HFF-Myc (cell line): Measurements from ENCODE around the gene ITSN1.

Experiments
- DNase-seq: peaks from one replicate; pipeline ENCODE4 v3.0.0-alpha.2; 2011; ENCODE audit warnings: low read depth; ENCODE audit errors: extremely low read depth
- H3K4me3 ChIP-seq: replicated peaks from 2 replicates; pipeline ENCODE4 v1.5.1; 2011; ENCODE audit warnings: low read depth, mild to moderate bottlenecking, control low read depth, low read length
- TF ChIP-seq, protein P1 (sequence below): IDR thresholded peaks from 2 replicates; pipeline ENCODE4 v1.5.1; 2012; ENCODE audit warnings: mild to moderate bottlenecking, low read depth, low read length, control low read depth; ENCODE audit errors: missing control alignments

Gene ITSN1

DNA sequence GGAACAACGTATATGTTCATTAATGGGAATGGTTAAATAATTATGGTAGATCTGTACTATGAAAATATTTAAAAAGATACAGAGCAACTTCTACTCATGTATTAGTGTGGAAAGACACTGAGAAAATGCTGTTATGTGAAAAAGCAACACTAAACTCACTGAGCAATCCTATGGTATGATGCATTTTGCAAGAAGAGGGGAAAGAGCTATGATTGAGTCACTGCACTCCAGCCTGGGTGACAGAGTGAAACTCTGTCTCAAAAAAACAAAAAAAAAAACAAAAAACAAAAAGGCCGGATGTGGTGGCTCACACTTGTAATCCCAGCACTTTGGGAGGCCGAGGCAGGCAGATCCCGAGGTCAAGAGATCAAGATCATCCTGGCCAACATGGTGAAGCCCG is 228.9 kb downstream of the ITSN1 start:
- no peak for DNase-seq
- TF ChIP-seq, protein P1, sequence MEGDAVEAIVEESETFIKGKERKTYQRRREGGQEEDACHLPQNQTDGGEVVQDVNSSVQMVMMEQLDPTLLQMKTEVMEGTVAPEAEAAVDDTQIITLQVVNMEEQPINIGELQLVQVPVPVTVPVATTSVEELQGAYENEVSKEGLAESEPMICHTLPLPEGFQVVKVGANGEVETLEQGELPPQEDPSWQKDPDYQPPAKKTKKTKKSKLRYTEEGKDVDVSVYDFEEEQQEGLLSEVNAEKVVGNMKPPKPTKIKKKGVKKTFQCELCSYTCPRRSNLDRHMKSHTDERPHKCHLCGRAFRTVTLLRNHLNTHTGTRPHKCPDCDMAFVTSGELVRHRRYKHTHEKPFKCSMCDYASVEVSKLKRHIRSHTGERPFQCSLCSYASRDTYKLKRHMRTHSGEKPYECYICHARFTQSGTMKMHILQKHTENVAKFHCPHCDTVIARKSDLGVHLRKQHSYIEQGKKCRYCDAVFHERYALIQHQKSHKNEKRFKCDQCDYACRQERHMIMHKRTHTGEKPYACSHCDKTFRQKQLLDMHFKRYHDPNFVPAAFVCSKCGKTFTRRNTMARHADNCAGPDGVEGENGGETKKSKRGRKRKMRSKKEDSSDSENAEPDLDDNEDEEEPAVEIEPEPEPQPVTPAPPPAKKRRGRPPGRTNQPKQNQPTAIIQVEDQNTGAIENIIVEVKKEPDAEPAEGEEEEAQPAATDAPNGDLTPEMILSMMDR = no peak
- H3K4me3 ChIP-seq = no peak overlapping the region

DNA sequence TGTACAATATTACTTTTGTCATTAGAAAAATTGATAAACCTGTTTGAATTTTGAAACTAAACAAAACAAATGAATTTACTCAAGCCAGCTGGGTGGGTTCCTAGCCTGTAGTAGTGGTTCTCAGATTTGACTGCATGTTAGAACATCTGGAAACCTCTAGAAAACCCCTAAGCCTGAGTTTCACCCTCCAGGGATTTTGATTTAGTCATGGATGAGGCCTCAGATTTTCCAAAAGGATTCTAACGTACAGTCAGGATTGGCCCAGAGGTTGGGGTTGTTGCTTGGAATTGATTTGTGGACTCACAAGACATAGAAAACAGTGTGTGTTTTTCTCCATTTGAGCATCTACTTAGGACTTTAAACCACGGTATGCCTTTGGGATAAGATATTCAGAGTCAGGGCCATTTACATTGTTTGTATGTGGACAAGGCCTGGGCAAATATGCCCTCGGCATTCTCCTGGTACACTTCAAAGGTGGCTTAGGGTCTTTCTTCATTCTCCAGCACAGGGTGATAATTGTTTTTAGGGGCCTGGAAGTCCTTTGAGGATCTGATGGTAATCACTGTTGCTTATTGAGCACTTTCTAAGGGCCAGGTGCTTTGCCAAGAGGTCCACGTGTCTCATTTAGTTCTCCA is 230.7 kb downstream of the ITSN1 start:
- H3K4me3 ChIP-seq = no peak overlapping the region
- DNase-seq = no peak
- TF ChIP-seq, protein P1 = no peak

DNA sequence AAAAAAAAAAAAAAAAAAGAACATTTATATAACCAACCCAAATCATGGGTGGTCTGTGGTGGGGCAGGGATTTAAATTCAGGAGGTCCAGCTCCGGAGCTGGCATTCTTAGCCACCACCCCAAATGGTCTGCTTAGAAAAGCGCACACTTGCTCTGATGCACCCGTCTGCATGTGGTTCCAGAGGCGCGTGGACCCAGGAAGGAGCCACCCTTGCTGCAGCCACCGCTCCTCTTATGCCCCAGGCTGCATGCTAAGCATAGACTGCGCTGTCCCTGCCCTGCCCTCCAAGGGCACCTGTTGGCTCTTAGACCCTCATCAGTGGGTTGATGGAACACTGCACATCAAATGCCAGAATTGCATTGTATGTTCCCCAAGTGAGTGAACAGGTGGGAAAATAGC is 231.9 kb downstream of the ITSN1 start:
- TF ChIP-seq, protein P1 = no peak
- DNase-seq = no peak
- H3K4me3 ChIP-seq = no peak overlapping the region

DNA sequence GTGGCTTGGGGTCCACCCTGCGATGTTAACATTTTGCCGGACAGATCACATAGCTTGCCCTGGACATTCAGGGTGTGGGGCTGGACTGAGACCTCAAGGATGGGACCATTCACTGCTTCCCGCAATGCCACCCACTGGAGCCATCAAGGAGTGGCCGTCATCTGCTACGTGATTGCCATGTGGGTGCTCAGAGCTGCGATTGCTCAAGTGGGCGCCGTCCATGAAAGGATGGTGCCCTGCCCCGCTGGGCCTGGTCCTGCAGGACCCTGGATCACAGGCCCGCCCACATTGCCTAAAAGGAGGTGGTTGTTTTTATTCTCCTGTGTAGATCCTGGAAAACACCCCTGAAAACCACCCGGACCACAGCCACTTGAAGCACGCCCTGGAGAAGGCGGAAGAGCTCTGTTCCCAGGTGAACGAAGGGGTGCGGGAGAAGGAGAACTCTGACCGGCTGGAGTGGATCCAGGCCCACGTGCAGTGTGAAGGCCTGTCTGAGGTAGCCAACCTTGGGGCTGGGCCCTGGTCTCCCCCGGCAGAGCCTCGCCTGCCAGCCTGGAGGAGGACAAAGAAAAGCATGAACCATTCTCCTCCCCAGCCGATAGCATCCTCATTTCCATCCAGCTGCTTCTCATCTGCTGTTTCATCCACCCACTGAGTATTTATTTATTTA is 232.9 kb downstream of the ITSN1 start:
- no peak for DNase-seq
- TF ChIP-seq, protein P1 = no peak

DNA sequence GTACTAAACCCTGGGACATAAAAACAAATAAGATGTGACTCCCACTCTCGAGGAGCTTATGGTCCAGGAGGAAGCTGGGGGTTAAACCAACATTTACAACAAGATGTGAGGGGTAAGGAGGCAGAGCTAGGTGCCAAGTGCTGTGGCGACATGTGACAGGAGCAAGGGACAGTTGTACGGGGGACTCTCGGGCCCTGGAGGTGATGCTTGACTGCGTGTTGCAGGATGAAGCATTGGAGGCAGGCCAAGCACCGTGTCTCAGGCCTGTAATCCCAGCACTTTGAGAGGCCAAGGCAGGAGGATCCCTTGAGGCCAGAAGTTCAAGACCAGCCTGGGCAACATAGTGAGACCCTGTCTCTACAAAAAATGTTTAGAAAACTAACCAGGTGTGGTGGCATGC is 236.5 kb downstream of the ITSN1 start:
- no peak for DNase-seq
- TF ChIP-seq, protein P1 = no peak

More for the DNA sequence above, 232.9 kb downstream of the ITSN1 start:
- H3K4me3 ChIP-seq = no peak overlapping the region

DNA sequence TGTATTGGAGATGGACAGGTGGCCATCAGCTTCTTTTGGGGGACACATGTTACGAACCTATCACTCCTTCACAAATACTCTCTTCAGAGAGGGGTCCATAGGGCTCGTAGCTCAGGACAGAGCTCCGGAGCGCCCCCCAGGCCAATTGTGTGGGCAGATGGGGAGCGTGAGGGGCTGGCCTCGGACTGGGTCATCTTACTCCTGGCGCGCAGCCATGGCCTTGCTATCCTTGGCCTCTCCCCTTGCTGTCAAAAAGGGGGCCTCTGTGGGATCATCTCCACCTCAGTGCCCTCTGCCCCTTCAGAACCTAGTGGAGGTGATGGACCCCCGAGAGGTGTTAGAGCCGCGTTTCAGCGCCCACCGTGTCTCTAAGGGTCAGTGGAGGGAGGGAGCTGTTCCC is 238.3 kb downstream of the ITSN1 start:
- TF ChIP-seq, protein P1 = no peak
- DNase-seq = no peak
- H3K4me3 ChIP-seq = no peak overlapping the region

More for the DNA sequence above, 236.5 kb downstream of the ITSN1 start:
- H3K4me3 ChIP-seq = no peak overlapping the region
